Hepatic stellate cell (primary cell): ENCODE results near the gene MRRF.

ENCODE experiments used
- DNase-seq: peaks from one replicate; pipeline ENCODE4 v3.0.0; 2011; ENCODE audit warnings: low spot score

MRRF gene

DNA sequence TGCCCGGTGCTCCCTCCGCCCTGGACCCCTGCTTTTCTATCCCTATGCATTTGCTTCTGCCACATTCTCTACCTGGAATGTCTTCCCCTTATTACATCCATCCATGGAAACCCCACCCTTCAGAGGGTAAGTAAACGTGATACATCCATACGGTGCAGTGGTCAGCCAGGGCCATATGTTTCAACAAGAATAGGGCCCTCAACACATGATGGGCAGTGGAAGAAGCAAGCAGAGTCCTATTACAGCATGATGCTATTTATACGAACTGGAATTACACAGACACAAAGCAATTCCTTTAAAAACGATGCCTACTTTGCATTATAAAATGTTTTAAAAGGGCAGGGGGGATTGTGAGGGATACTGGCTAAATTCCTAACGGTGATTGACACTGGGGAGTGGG lies 68.0 kb downstream of the MRRF start:
- no peak for DNase-seq

DNA sequence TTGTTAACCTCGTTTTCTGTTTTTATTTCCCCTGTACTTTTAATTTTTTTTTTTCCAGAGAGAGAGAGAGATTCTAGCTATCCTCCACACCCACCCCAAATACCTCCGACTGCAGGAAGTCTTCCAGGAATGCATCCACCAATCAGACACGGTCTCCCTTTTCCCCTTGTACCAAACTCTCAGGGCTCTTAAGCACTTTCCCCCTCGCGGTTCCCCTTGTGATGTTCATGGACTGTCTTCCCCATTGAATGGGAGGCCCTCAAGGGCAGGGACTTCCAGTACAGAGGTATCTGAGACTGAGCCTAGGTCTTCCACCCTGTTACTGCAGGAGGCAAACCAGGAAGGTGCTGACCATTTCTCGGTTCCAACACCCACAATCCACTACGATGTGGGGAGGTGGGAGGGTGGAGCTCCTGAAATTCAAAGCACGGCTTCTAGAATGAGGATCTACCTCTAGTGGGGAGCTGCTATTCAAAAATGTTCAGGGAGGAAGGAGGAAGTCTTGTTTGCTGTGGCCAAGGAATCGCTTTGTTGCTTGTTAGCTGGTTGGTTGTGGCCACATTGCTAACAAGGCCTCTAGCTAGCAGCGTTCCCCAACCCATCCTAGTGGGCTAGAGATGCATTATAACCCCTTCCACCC lies 68.6 kb downstream of the MRRF start:
- DNase-seq = no peak

GRCh38 chr9:122334916-122335315 lies 70.2 kb downstream of the MRRF start:
- no peak for DNase-seq

GRCh38 chr9:122336189-122336588 lies 71.5 kb downstream of the MRRF start:
- no peak for DNase-seq

DNA sequence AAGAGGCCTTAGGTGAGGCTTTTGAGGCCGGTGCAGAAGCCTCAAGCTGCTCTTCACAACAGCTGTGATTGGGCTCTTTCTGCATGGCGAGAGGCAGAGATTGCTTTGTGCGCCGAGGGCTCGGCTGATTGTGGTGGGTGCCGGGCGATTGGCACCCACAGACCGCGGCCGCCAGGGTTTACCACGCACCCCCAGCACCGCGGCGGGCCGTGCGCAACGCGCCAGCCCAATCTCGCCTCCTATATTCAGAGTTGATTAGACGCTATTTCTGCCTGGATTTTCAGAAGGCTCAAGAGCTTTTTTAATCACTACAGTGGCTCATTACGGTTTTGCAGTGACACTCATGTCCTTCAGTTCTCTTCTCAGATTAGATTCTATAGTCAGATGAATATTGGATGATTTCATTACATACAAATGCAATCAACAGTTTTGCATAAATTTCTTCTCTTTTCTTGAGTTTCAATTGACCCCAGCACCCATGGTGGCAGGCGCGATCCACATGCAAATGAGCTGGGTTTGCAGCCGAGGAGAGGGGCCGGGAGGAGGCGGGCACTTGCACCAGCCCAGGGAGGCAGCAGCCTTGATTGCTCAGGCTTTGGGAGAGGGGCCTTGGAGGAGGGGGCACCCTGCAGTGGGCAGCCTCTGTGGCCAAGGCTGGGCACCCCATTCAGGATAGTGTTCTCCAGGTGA lies 72.3 kb downstream of the MRRF start:
- no peak for DNase-seq

DNA sequence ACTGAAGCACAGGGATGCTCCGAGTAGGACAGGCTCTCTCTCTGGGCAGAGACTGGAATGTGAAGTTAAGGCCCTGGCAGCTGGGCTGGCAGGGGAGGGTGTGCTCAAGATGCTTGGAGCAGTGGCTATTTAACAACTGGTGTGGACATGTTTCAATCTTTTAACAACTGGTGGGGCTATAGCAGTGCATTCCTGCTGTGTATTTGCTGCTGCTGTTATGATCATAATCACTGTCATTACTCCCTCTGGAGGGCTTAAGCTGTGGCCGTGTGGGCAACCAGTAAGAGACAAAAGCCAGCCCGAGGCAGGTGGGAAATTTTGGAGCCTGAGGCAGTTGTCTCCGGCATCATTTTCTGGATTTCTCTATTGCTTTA lies 72.9 kb downstream of the MRRF start:
- no peak for DNase-seq

GRCh38 chr9:122338536-122338935 lies 73.9 kb downstream of the MRRF start:
- DNase-seq = no peak

- no peak for DNase-seq
These were observed 74.3 kb downstream of the MRRF start for GRCh38 chr9:122338994-122339393.

DNA sequence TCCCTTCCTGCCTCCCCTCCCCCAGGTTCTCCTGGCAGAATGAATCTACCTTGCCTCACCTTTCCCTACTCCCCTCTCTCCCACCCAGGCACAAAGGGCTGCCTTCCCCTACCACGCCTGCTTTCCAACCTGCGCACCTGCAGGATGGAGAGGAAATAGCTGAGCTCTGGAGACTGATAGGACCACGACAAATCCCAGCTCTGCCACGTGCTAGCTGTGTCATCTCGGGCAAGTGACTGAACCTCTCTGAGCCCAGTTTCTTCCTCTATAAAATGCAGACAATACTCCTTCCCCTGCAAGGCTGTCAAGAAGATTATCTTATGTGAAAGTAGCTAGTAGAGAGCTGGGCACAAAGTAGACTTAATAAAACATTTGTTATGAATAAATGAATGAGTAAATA lies 74.9 kb downstream of the MRRF start:
- DNase-seq = no peak

- DNase-seq = no peak
These were observed 75.5 kb downstream of the MRRF start for GRCh38 chr9:122340161-122340560.

GRCh38 chr9:122342323-122343050 lies 77.8 kb downstream of the MRRF start:
- no peak for DNase-seq

DNA sequence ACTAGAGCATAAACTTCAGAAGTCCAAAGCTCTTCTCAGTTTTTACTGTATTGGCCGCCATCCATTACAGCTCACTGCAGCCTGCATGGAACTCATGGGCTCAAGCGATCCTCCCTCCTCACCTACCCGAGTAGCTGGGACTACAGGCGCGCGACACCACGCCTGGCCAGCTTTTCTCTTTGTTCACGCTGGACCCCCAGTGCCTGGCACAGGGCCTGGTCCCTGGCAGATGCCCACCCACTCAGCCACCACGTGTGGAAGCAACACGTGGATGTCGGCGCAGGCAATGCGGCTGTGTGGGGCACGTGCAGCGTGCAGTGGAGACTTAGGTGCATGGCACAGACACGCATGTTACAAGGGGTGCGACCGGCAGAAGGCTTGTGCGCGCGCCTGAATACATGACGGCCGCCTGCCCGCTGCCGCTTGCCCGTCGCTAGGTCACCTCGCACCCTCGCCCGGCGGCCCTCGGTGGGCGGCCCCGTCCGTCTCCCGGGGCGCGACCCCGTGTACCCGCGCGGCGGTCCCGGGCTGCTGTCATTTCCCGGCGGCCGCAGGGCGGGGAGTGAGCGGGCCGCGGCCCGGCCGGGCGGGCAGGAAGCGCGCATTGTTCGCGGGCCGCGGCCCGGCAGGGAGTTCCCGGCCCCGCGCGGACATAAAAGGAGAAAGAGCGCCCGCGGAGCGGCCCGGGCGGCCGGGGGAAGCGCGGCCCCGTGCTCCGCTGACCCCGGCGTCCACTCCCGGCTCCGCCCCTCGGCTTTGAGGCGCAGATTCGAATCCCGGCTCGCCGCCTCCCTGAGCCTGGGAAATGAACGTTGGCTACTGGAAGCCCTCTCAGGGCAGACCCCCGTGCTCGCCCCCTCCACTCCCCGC lies 82.0 kb downstream of the MRRF start:
- DNase-seq = no peak

DNA sequence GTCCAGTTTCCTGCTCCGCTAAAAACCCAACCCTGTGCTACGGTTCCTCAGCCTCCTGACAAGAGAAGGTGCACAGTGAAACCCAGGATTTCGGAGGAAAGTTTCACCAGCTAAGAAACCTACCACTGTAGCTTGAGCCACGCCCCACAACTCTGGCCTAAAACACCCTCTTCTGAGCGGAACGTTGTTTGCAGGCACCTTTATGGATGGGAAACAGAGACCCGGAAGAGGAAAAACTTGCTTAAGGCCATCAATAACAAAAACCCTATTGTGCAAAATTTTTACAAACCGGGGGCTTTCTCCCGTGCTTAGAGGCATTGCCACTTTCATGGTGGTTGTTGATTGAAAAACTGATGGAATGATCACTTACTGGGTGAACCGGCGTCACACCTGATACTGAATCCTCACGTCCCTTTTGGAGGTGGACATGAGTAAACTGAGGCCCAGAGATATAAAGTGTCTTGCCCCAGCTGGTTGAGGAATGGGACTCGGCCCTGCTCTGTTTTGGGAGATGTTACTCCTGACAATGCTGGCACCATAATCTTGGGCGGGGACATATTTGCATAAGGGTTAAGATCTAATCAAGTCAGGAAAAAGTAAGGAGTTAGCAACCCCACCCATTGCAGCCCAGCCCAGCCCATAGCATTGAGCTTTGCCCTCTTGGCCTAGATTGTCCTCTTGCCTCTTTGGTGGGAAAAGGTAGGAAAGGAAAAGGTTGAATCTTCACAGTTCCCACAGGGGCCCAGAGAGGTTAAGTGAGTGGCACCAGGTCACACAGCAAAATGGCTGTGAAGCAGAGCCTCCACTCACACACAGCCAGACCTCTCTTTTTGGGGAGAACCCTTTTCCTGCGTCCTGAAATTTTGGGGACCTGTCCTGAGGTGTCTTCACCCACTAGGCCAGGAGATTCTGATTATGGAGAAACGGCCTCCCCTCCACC lies 82.9 kb downstream of the MRRF start:
- DNase-seq = no peak

DNA sequence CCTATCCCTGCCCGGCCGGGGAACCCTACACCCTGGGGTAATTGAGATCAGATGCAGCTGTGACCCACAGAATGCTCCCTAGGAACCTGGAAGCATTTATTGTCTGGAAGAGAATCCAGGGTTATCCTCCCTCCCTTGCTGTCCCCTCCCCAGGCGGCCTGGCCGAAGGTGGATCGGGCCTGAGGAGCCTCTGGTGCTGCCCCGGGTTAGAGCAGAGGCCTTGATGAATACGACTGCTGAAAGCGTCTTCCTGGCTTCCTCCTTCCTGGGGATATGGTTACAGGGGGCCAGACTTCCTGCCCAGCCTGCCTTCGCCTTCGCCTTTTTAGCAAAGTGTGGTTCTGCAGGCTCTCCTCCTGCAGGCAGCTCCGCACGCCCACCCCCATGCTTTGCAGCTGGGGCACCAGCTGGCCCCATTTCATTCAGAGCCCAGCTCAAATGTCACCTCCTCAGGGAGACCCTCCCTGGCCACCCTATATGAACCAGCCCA lies 83.7 kb downstream of the MRRF start:
- DNase-seq = no peak

DNA sequence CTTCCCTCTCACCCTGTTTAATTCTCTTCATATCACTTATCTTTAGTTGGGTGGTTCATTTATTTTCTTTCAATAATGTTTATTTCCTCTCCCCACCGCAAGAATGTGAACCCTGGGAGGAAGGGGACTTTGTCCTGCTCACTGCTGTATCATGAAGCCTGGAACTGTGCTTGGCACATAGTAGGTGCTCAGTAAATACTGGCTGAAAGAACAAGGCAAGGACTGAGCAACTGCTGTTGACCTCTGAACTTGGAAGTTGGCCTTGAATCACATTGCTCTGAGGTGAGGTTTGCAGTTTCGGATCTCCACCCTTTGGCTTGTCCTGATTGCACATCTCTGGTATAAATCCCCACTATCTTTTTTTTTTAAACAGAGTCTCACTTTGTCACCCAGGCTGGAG lies 84.1 kb downstream of the MRRF start:
- no peak for DNase-seq

- no peak for DNase-seq
These were observed 84.5 kb downstream of the MRRF start for GRCh38 chr9:122349201-122349600.

DNA sequence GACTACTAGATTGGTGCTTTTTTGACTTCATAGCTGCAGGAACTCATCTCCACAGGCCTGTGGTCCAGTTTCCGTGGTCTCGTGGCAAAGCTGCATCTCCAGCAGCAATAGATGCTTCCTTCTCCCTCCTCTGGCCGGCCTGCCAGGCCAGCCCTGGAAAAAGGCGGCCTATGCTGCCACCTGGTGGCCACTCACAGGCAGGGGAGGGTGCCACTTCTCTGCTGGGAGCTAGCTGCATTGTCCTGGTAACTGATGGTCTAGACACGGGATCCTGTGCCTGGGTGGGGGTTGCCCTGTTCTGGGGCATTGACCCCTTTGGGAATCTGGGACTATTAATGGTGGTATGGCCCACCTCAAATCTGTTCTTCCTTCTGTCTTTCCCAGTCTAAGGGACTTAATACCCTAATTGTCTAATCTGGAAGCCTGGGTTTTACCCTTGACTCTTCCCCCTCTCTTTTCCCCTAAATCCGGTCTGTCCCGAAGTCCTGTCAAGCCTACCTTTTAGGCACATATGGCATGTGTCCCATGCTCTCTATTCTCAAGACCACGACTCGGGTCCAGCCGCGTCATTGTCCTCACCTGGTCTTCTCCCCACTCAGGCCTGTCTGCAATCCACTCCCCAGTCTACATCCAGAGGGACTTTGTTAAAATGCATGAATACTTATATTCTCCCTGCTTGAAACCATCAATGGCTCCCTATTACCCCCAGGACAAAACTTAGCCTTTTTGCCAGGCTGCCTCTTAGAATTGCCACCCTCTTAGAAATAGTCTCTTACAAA lies 86.1 kb downstream of the MRRF start:
- DNase-seq = peak; percentile 87

- no peak for DNase-seq
These were observed 90.0 kb downstream of the MRRF start for GRCh38 chr9:122354536-122355199.

DNA sequence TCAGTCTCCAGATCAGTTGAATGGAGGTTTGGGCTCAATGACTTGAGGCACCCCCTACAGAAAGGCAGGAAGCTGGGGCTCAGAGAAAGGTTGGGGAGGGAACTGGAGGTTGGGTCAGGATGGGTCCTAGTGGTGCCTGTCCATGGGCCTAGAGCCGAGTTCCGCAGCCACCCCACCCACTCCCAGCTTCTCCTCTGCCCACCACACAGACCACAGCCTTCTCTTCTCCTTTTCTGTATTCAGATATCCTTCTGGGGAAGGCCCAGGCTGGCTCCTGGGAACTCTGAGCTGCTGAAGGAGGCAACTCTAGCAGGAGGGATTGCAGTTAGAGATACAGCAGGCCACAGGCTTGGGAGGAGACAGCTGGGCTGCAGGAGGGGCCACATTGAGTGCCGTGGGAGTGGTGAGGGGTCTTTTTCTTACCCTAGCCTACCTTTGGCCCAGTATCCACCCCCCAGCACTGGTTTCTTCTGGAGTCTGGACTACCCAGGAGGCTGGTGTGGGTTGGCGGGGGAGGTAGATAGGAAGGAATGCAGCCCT lies 90.7 kb downstream of the MRRF start:
- no peak for DNase-seq

DNA sequence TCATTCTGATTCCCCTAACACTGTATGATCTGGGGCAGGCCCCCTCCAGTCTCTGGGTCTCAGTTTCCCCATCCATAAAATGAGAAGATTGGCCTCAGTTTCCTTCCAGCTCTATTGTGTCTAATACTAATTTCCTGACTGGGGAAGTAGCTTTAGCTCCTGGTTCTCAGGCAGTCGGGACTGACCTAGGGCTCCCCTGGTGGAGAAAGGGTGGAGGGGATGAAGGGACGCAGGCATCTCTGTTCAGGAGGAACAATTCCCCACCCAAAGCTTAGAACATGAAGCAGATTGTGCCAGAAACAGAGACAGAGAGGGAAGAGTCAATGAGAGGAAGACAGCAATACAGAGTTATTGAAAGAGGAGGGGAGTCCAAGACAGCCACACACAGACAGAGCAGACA lies 91.9 kb downstream of the MRRF start:
- no peak for DNase-seq
